HepG2 (cell line): ENCODE data around the gene BBS9. TPM values are rescaled to one million over a fixed set of nuclear protein-coding genes. Genes with fewer than 3 reads are reported as not detected.

Experiments
- ATAC-seq: fragments of 200-7000 bp; cut with Tn5 transposase; 3 replicates; pipeline ENCODE4 v1.9.1; 2020; ENCODE audit warnings: mild to moderate bottlenecking, moderate library complexity
- BruUV-seq: library from RNA; stranded (reverse); fragments of 400-500 nt; replicated peaks from 2 replicates; lab custom pipeline; 2021; lab: Mats Ljungman, UMichigan
- CTCF ChIA-PET: fragments of 300-600 bp; formaldehyde crosslinking; extraction: SDS; loops from one replicate; lab custom pipeline; 2021; ENCODE audit warnings: low total read pairs, inconsistent platforms, low intra/inter-chr PET ratio; lab: Yijun Ruan, JAX
- POLR2A ChIA-PET: fragments of 350-600 bp; sonication (Branson Sonifier 250); formaldehyde crosslinking; loops from one replicate; lab custom pipeline; 2020; ENCODE audit warnings: antibody characterized with exemption, inconsistent platforms; lab: Yijun Ruan, JAX
- DNase-seq: peaks from one replicate; pipeline ENCODE4 v3.0.0-alpha.2; 2015; ENCODE audit warnings: low spot score
- FAIRE-seq: peaks from 3 replicates; lab custom pipeline; 2011; peaks lifted over from hg19 to GRCh38; lab: Jason Lieb, UNC
- H2AFZ ChIP-seq: one replicate; pipeline ENCODE4 v1.6.1; 2011; ENCODE audit warnings: low read length, inconsistent platforms
- H3K27ac ChIP-seq: fragments of 300-600 bp; 3 replicates; pipeline ENCODE4 v1.8.0; 2011; ENCODE audit warnings: mixed run types, mild to moderate bottlenecking, mixed read lengths, low read length, inconsistent platforms; ENCODE audit not compliant: insufficient read depth; ENCODE audit errors: extremely low read length
- H3K27me3 ChIP-seq, 2 experiments: fragments of 200-600 bp in 1 of 2; 2 replicates in 1 of 2; 3 replicates in 1 of 2; pipeline versions ENCODE4 v1.6.0 to v1.8.0; 2011; ENCODE audit warnings: low read length in 2 of 2, mild to moderate bottlenecking in 2 of 2, moderate library complexity in 2 of 2, inconsistent platforms in 1 of 2; ENCODE audit not compliant: insufficient read depth in 2 of 2, control insufficient read depth in 1 of 2
- H3K36me3 ChIP-seq, 2 experiments: fragments of 200-600 bp in 1 of 2; replicated peaks in 1 of 2; 2 replicates in 1 of 2; 3 replicates in 1 of 2; pipeline versions ENCODE4 v1.5.1 to v1.8.0; 2011; ENCODE audit warnings: low read length in 2 of 2, inconsistent platforms in 1 of 2; ENCODE audit not compliant: insufficient read depth in 2 of 2, control insufficient read depth in 1 of 2
- H3K4me1 ChIP-seq: 2 replicates; pipeline ENCODE4 v1.5.1; 2012; ENCODE audit warnings: low read length, inconsistent platforms; ENCODE audit not compliant: insufficient read depth
- H3K4me2 ChIP-seq: 2 replicates; pipeline ENCODE4 v1.6.0; 2011; ENCODE audit warnings: low read depth, low read length, inconsistent platforms
- H3K4me3 ChIP-seq, 3 experiments: fragments of 200-600 bp in 1 of 3; sonication (generic), shearing (Covaris generic) in 1 of 3; replicated peaks in 1 of 3; 2 replicates each; pipeline ENCODE4 v1.5.1; 2011 to 2016; ENCODE audit warnings: low read length in 3 of 3, inconsistent platforms in 2 of 3, low read depth in 2 of 3, mild to moderate bottlenecking in 2 of 3, control low read depth in 1 of 3, mixed read lengths in 1 of 3; ENCODE audit not compliant: insufficient read depth in 1 of 3
- H3K79me2 ChIP-seq: one replicate; pipeline ENCODE4 v1.6.1; 2011; ENCODE audit warnings: low read length, inconsistent platforms; ENCODE audit not compliant: insufficient read depth
- H3K9ac ChIP-seq: 2 replicates; pipeline ENCODE4 v1.6.0; 2011; ENCODE audit warnings: mild to moderate bottlenecking, low read depth, low read length, inconsistent platforms; ENCODE audit not compliant: insufficient read depth
- H3K9me3 ChIP-seq: 2 replicates; pipeline ENCODE4 v1.5.1; 2012; ENCODE audit warnings: mild to moderate bottlenecking, low read length
- H4K20me1 ChIP-seq: 2 replicates; pipeline ENCODE4 v1.6.0; 2011; ENCODE audit warnings: inconsistent platforms, mild to moderate bottlenecking, low read length, moderate library complexity; ENCODE audit not compliant: insufficient read depth
- ZNF772 ChIP-seq: sonication (generic); formaldehyde crosslinking; IDR thresholded peaks from 2 replicates; pipeline ENCODE4 v1.5.0; 2020; ENCODE audit warnings: mild to moderate bottlenecking, missing genetic modification reagents
- WGBS: methylation state at CpG from one replicate; pipeline ENCODE4 v1.1.6; 2017; ENCODE audit warnings: low lambda C conversion rate; 5-methylcytosine and 5-hydroxymethylcytosine counted together
- in situ Hi-C: cut with HindIII; loops from 2 replicates; pipeline ENCODE4 v1.10.0; 2017; ENCODE audit warnings: low pct_unique_long_range_greater_than_20kb; ENCODE audit not compliant: extremely low pct_ligation_motif_present
- intact Hi-C: fragments of 100-400 bp; cut with micrococcal nuclease; formaldehyde crosslinking; loops from one replicate; pipeline ENCODE4 v1.10.0; 2022; ENCODE audit not compliant: unreplicated experiment
- polyA plus RNA-seq, 8 experiments: library from polyadenylated mRNA; depleted of rRNA in 3 of 8; stranded (reverse) in 7 of 8; unstranded in 1 of 8; fragments of >200 nt; fragmentation: Illumina TruSeq in 4 of 8; extraction: Trizol in 4 of 8; gene quantifications; 2 replicates each; pipeline versions ENCODE4 v1.2.1 to v1.2.3, GENCODE V29; 2011 to 2016; ENCODE audit warnings: low read depth in 4 of 8, missing spikeins in 1 of 8, mixed read lengths in 1 of 8; ENCODE audit not compliant: insufficient read depth in 1 of 8
- total RNA-seq, 5 experiments: library from RNA; depleted of rRNA; stranded (reverse); fragments of >200 nt; fragmentation: Illumina TruSeq; extraction: Trizol; gene quantifications; 2 replicates each; pipeline ENCODE4 v1.2.3, GENCODE V29; 2016; ENCODE audit warnings: low read depth in 1 of 5
- TF ChIP-seq, protein P1 (sequence below), 2 experiments: sonication (generic) in 1 of 2; formaldehyde crosslinking in 1 of 2; IDR thresholded peaks; 2 replicates each; pipeline versions ENCODE4 v1.6.1 to v1.9.0; 2014 to 2022; ENCODE audit warnings: antibody characterized with exemption in 1 of 2, borderline replicate concordance in 1 of 2, inconsistent platforms in 1 of 2, low read depth in 1 of 2, missing genetic modification reagents in 1 of 2

The BBS9 gene
- total and polyA plus RNA-seq, 2 of the 13 experiments (the other 11 are each of a cell fraction or from before 2014, with no cell fraction given), result 5.1 to 7.8 TPM

DNA sequence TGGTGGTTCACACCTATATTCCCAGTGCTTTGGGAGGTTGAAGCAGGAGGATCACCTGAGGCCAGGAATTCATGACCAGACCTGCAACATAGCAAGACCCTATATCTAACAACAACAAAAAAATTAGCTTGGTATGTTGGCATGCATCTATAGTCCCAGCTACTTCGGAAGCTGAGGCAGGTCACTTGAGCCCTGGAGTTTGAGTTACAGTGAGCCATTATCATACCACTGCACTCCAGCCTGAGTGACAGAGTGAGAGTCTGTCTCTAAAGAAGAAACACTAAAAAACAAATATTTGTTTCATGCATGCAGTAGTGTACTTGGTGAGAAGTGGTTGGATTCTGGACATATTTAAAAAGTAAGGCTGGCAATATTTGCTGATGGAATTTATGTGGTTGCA, 198.1 kb downstream of the BBS9 start:
- no peak overlapping the region for H3K27ac ChIP-seq
- no peak overlapping the region for H3K4me2 ChIP-seq
- TF ChIP-seq ZNF772 (CRISPR knock-in tag), result no peak
- TF ChIP-seq, protein P1, sequence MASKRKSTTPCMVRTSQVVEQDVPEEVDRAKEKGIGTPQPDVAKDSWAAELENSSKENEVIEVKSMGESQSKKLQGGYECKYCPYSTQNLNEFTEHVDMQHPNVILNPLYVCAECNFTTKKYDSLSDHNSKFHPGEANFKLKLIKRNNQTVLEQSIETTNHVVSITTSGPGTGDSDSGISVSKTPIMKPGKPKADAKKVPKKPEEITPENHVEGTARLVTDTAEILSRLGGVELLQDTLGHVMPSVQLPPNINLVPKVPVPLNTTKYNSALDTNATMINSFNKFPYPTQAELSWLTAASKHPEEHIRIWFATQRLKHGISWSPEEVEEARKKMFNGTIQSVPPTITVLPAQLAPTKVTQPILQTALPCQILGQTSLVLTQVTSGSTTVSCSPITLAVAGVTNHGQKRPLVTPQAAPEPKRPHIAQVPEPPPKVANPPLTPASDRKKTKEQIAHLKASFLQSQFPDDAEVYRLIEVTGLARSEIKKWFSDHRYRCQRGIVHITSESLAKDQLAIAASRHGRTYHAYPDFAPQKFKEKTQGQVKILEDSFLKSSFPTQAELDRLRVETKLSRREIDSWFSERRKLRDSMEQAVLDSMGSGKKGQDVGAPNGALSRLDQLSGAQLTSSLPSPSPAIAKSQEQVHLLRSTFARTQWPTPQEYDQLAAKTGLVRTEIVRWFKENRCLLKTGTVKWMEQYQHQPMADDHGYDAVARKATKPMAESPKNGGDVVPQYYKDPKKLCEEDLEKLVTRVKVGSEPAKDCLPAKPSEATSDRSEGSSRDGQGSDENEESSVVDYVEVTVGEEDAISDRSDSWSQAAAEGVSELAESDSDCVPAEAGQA (IDR thresholded peaks at IDR 0.05; ENCODE audit: low read depth), result no peak
- TF ChIP-seq, protein P1 (CRISPR knock-in tag; IDR thresholded peaks at IDR 0.05; ENCODE audit: borderline replicate concordance), result no peak
- no peak overlapping the region for H3K9ac ChIP-seq
- intact Hi-C loops (no loop called here), in situ Hi-C loops (no loop called here)
- H3K36me3 ChIP-seq, result no peaks in the 10 kb centered on the region
- ChIA-PET CTCF (no interaction called here), POLR2A (no interaction called here)
- H3K27me3 ChIP-seq, result no peaks in the 10 kb centered on the region
- no peak for DNase-seq
- 14% methylated on average over 1 of the region's 1 CpG for WGBS
- H3K9me3 ChIP-seq, result no peaks in the 10 kb centered on the region
- H3K79me2 ChIP-seq, result no peaks in the 10 kb centered on the region
- no peaks in the 10 kb centered on the region for H3K4me1 ChIP-seq
- no peak for FAIRE-seq
- H4K20me1 ChIP-seq, result no peaks in the 10 kb centered on the region
- no peak overlapping the region for H2AFZ ChIP-seq
- ATAC-seq, result no peak
- no peak overlapping the region for H3K4me3 ChIP-seq
- BruUV-seq, result no TSS peak
